ENCODE measurements around the gene FRMD4A. TPM values are rescaled to one million over a fixed set of nuclear protein-coding genes. Genes with fewer than 3 reads are reported as not detected.

The FRMD4A gene
- total and polyA plus RNA-seq, 10 of the 15 experiments (the other 5 are each of a cell fraction or from before 2014, with no cell fraction given) = 17.8 to 75.2 (median 39.1) TPM

- TF ChIP-seq ATF2 (IDR thresholded peaks at IDR 0.05; ENCODE audit: low read length) = no peak
- no peak for TF ChIP-seq FOS (IDR thresholded peaks at IDR 0.05; ENCODE audit: borderline replicate concordance, extremely low read depth, insufficient read length)
- no peak for TF ChIP-seq SIX5 (IDR thresholded peaks at IDR 0.05; ENCODE audit: low read depth, low read length, severe bottlenecking)
Measured at GRCh38 chr10:13928451-13928850, 402.3 kb downstream of the FRMD4A start (continued).

GRCh38 chr10:13925971-13926780 lies 404.5 kb downstream of the FRMD4A start:
- no peak for TF ChIP-seq RB1 (IDR thresholded peaks at IDR 0.05; ENCODE audit: borderline replicate concordance)
- TF ChIP-seq BHLHE40 (IDR thresholded peaks at IDR 0.05; ENCODE audit: borderline replicate concordance in 1 of 2, low read depth in 2 of 2, low read length in 1 of 2) = no peak
- no peak for TF ChIP-seq ZNF24 (IDR thresholded peaks at IDR 0.05)
- TF ChIP-seq SREBF2 (IDR thresholded peaks at IDR 0.05; ENCODE audit: low read length) = no peak
- TF ChIP-seq PRDM15 (CRISPR knock-in tag; IDR thresholded peaks at IDR 0.05) = no peak
- no peak for TF ChIP-seq ATF2 (IDR thresholded peaks at IDR 0.05; ENCODE audit: low read length)
- no peak for TF ChIP-seq TAF1 (IDR thresholded peaks at IDR 0.05; ENCODE audit: borderline replicate concordance, low read depth, low read length)
- intact Hi-C loops (cut with micrococcal nuclease; ENCODE audit: unreplicated experiment) = loop anchor here (5.0 to 10.0 kb wide), 3 partner anchors 81 to 259 kb away; no protein-coding TSS in a partner anchor
- SMC1A ChIA-PET (ENCODE audit: uncharacterized antibody, unreplicated experiment) = interaction anchor here (0.9 kb wide), 1 partner anchor 34 kb away, joined by 3 read pairs; no protein-coding TSS in a partner anchor
- Histone ChIP-seq H3K4me1 (ENCODE audit: control insufficient read depth, insufficient read depth, low read length) (peaks cover 14% of the 10 kb centered on the region), H3K79me2 (ENCODE audit: control insufficient read depth, insufficient read depth, low read length) (no peaks in the 10 kb centered on the region; the same call in none of the 2 replicates), H3K9ac (ENCODE audit: control insufficient read depth, insufficient read depth, low read length) (no peak overlapping the region), H4K20me1 (ENCODE audit: control insufficient read depth, insufficient read depth) (no peaks in the 10 kb centered on the region), H3K4me2 (ENCODE audit: control insufficient read depth, insufficient read depth) (peak overlapping the region; percentile 64; the same call in 1 of the 2 replicates), H2AFZ (ENCODE audit: control insufficient read depth, low read depth, low read length) (no peak overlapping the region), H3K9me3 (replicated peaks; ENCODE audit: control insufficient read depth, insufficient read depth, low read length) (no peaks in the 10 kb centered on the region; the same call in 2 of the 3 replicates), H3K4me3 (no peak overlapping the region), H3K36me3 (ENCODE audit: control insufficient read depth in 2 of 2, insufficient read depth in 2 of 2, low read length in 1 of 2) (no peaks in the 10 kb centered on the region; a peak in 2 of 4 replicates), H3K27me3 (replicated peaks in 1 of 2; ENCODE audit: control insufficient read depth in 2 of 2, insufficient read depth in 2 of 2, low read length in 1 of 2) (no peaks in the 10 kb centered on the region), H3K27ac (ENCODE audit: control insufficient read depth, insufficient read depth) (peak overlapping the region; percentile 52)
- in situ Hi-C loops (cut with MboI) = no loop called here
- WGBS (ENCODE audit: insufficient coverage, insufficient replicate concordance, low lambda C conversion rate, missing lambda C conversion rate) = 0% methylated on average over 5 of the region's 5 CpGs
- DNase-seq (ENCODE audit: low read depth, low spot score) (peak; percentile 30), ATAC-seq (peak; percentile 42), FAIRE-seq (peak; percentile 35)
- CTCF ChIA-PET = no interaction called here
- POLR2A ChIA-PET = interaction anchor here (0.6 kb wide), 3 partner anchors 23 to 487 kb away, joined by 3 to 6 read pairs (median 5); no protein-coding TSS in a partner anchor
- BruUV-seq (replicated peaks) = no TSS peak
- RAD21 ChIA-PET (ENCODE audit: unreplicated experiment) = no interaction called here

All from GM12878 (cell line).